Osteoblast (primary cell): ENCODE data around the gene ASB3. TPM values are rescaled to one million over a fixed set of nuclear protein-coding genes. Genes with fewer than 3 reads are reported as not detected.

Experiments
- DNase-seq: peaks from one replicate; pipeline ENCODE4 v3.0.0; 2011; ENCODE audit warnings: low spot score, mixed read lengths; ENCODE audit not compliant: insufficient read length; ENCODE audit errors: missing footprints
- H2AFZ ChIP-seq: 2 replicates; pipeline ENCODE4 v1.6.0; 2011; ENCODE audit warnings: mild to moderate bottlenecking, low read length
- H3K27ac ChIP-seq: 2 replicates; pipeline ENCODE4 v1.5.1; 2011; ENCODE audit warnings: mild to moderate bottlenecking, low read depth, low read length, moderate library complexity
- H3K27me3 ChIP-seq: 2 replicates; pipeline ENCODE4 v1.6.0; 2012; ENCODE audit warnings: mild to moderate bottlenecking, control low read depth, inconsistent platforms, low read length, moderate library complexity; ENCODE audit not compliant: insufficient read depth
- H3K36me3 ChIP-seq: 2 replicates; pipeline ENCODE4 v1.5.1; 2011; ENCODE audit warnings: mild to moderate bottlenecking, low read length, control low read depth, moderate library complexity; ENCODE audit not compliant: insufficient read depth
- H3K4me1 ChIP-seq: 2 replicates; pipeline ENCODE4 v1.5.1; 2011; ENCODE audit warnings: mild to moderate bottlenecking, low read length, control low read depth, moderate library complexity; ENCODE audit not compliant: insufficient read depth
- H3K4me2 ChIP-seq: 2 replicates; pipeline ENCODE4 v1.6.0; 2011; ENCODE audit warnings: mild to moderate bottlenecking, low read length; ENCODE audit not compliant: insufficient read depth
- H3K4me3 ChIP-seq: fragments of 200-600 bp; sonication (generic); 3 replicates; pipeline ENCODE4 v1.5.1; 2012; ENCODE audit warnings: mild to moderate bottlenecking, low read length, inconsistent platforms; ENCODE audit not compliant: insufficient read depth
- H3K79me2 ChIP-seq: 2 replicates; pipeline ENCODE4 v1.6.0; 2012; ENCODE audit warnings: mild to moderate bottlenecking, low read length, control low read depth, inconsistent platforms; ENCODE audit not compliant: insufficient read depth
- H3K9me3 ChIP-seq: 2 replicates; pipeline ENCODE4 v1.5.1; 2011; ENCODE audit warnings: low read depth, low read length, control low read depth
- H4K20me1 ChIP-seq: 2 replicates; pipeline ENCODE4 v1.6.0; 2012; ENCODE audit warnings: mild to moderate bottlenecking, low read length, control low read depth; ENCODE audit not compliant: insufficient read depth
- CTCF ChIP-seq: IDR thresholded peaks from 2 replicates; pipeline ENCODE4 v1.5.1; 2011; ENCODE audit warnings: mild to moderate bottlenecking, low read depth, low read length, moderate library complexity; ENCODE audit errors: extremely low read depth
- total RNA-seq: library from RNA; depleted of rRNA; stranded (reverse); fragments of >200 nt; gene quantifications from 2 replicates; pipeline ENCODE4 v1.2.3, GENCODE V29; 2012

Gene ASB3
- total RNA-seq, 1 donor = 21.4 TPM

- Histone ChIP-seq H4K20me1 (no peaks in the 10 kb centered on the region), H3K36me3 (no peaks in the 10 kb centered on the region), H3K4me2 (no peak overlapping the region), H3K27me3 (no peaks in the 10 kb centered on the region), H3K79me2 (no peaks in the 10 kb centered on the region), H3K4me1 (no peaks in the 10 kb centered on the region), H3K4me3 (no peak overlapping the region), H2AFZ (no peak overlapping the region), H3K27ac (no peak overlapping the region), H3K9me3 (no peaks in the 10 kb centered on the region)
- DNase-seq = no peak
- TF ChIP-seq CTCF = no peak
Observed at GRCh38 chr2:53646788-53647187, 140.0 kb downstream of the ASB3 start.

GRCh38 chr2:53641290-53641689 lies 145.5 kb downstream of the ASB3 start:
- DNase-seq = no peak
- Histone ChIP-seq H2AFZ (no peak overlapping the region), H3K36me3 (no peaks in the 10 kb centered on the region), H3K27ac (no peak overlapping the region), H3K9me3 (no peaks in the 10 kb centered on the region), H3K4me2 (no peak overlapping the region), H4K20me1 (no peaks in the 10 kb centered on the region), H3K79me2 (no peaks in the 10 kb centered on the region), H3K4me3 (no peak overlapping the region), H3K4me1 (peaks cover 7% of the 10 kb centered on the region), H3K27me3 (no peaks in the 10 kb centered on the region)
- TF ChIP-seq CTCF = no peak

GRCh38 chr2:53640466-53640865 lies 146.3 kb downstream of the ASB3 start:
- peaks cover 9% of the 10 kb centered on the region for H3K4me1 ChIP-seq
- H3K4me3 ChIP-seq = no peak overlapping the region
- DNase-seq = no peak
- no peak overlapping the region for H2AFZ ChIP-seq
- no peak overlapping the region for H3K4me2 ChIP-seq
- no peaks in the 10 kb centered on the region for H3K36me3 ChIP-seq
- H3K79me2 ChIP-seq = no peaks in the 10 kb centered on the region
- H4K20me1 ChIP-seq = no peaks in the 10 kb centered on the region
- H3K9me3 ChIP-seq = no peaks in the 10 kb centered on the region
- no peak overlapping the region for H3K27ac ChIP-seq
- TF ChIP-seq CTCF = no peak
- H3K27me3 ChIP-seq = no peaks in the 10 kb centered on the region

GRCh38 chr2:53636596-53636995 lies 150.2 kb downstream of the ASB3 start:
- DNase-seq = no peak
- Histone ChIP-seq H3K9me3 (no peaks in the 10 kb centered on the region), H3K4me3 (no peak overlapping the region), H2AFZ (no peak overlapping the region), H3K36me3 (no peaks in the 10 kb centered on the region), H4K20me1 (no peaks in the 10 kb centered on the region), H3K4me2 (peak overlapping the region; percentile 18), H3K79me2 (no peaks in the 10 kb centered on the region), H3K27me3 (no peaks in the 10 kb centered on the region), H3K4me1 (peaks cover 21% of the 10 kb centered on the region), H3K27ac (no peak overlapping the region)
- no peak for TF ChIP-seq CTCF
